GM19193 (cell line): ENCODE measurements around the gene OTOGL.

Experiments
- POLR2A ChIP-seq: IDR thresholded peaks from 4 replicates; pipeline ENCODE4 v1.6.1; 2011; ENCODE audit not compliant: insufficient read depth, insufficient read length; ENCODE audit errors: extremely low read depth

Gene OTOGL

DNA sequence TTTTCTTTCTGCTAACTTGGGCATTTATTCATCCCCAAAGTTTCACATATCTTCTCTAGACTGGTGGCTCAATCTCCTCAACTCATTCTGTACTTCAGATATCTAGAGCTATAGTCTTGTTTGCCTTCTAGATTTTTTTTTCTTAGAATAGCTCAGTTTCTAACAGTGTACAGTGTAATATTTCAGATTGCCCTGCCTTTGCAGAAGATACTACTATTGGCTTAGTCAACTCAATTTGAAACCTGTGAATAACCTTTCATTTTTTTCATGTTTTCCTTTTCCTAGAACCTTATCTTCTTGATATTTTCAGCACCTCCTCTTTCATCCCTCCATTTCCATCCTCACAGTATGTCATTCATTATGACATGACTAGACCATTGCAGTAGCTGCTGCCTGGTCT, 69.6 kb downstream of the OTOGL start:
- TF ChIP-seq POLR2A = no peak

DNA sequence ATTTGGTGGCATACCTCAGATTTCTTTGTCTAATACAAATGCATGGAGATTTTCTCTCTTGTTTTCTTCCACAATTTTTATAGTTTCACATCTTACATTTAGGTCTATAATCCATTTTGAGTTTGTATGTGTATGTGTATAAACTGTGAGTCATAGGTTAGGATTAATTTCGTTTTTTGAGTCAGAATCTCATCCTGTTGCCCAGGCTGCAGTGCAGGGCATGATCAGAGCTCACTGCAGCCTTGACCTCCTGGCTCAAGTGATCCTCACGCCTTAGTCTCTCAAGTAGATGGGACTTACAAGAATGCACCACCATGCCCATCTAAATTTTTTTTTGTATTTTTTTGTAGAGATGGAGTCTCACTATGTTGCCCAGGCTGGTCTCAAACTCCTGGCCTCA, 71.6 kb downstream of the OTOGL start:
- TF ChIP-seq POLR2A = no peak

DNA sequence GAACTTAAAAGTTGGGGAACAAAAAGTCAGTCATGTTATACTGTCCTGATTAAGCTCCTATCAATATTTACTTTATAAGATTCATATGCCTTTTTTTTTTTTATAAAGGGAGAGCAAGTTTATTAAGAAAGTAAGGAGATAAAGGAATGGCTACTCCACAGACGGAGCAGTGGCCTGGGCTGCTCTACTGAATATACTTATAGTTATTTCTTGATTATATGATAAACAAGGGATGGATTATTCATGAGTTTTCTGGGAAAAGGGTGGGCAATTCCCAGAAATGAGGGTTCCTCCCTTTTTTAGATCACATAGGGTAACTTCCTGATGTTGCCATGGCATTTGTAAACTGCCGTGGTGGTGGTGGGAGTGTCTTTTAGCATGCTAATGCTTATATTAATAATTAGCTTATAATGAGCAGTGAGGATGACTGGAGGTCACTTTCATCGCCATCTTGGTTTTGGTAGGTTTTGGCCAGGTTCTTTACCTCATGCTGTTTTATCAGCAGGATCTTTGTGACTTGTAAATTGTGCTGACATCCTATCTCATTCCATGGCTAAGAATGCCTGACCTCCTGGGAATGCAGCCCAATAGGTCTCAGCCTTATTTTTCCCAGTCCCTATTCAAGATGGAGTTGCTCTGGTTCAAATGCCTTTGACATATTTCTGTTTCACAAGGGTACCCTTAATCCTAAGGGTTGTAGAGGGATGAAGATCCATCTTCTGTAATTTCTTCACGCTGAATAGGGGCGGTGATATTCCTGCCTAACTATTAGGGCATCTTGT, 73.9 kb downstream of the OTOGL start:
- TF ChIP-seq POLR2A = no peak

DNA sequence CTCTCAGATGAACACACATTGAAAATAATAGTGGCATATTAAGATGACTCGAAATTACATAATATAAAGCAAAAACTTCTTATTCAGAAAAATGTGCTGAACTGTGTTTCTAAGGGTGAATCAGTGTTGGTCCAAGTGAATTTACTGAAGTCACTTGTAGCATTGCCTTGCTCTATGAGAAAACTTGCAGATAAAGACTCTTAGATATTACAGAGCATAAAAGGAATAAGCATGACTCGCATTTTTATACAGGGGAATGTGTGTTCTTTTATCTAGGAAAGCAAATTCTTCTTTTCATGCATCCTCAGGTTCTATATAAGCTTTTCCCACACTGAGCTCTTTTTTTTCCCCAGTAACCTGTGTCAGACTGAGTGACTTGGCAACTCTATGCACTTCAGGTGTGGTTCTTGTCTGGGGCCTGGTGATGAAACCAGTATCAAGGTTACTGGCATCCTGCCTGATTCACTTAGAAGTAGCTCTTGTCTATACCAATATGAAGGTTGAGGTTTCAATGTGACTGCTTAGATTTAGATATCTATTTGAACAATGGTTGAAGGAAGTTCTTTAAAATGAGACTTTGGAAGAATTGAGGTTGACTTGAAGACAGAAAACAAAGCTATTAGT, 76.1 kb downstream of the OTOGL start:
- no peak for TF ChIP-seq POLR2A

DNA sequence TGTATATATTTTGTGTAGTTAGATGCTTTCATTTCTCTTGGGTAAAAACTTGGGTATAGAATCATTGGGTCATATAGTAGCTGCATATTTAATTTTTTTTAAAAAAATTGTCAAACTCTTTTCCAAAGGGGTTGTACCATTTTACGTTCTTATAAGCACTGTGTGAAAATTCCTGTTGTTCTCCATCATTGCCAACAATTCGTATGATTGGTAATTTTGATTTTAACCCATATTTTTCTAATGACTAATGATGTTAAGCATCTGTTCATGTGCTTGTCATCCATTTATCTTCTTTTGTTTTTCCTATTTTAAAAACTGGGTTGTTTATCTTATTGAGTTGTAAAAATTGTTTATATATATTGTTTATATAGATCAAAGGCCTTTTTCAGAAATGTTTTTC, 77.4 kb downstream of the OTOGL start:
- TF ChIP-seq POLR2A = no peak

DNA sequence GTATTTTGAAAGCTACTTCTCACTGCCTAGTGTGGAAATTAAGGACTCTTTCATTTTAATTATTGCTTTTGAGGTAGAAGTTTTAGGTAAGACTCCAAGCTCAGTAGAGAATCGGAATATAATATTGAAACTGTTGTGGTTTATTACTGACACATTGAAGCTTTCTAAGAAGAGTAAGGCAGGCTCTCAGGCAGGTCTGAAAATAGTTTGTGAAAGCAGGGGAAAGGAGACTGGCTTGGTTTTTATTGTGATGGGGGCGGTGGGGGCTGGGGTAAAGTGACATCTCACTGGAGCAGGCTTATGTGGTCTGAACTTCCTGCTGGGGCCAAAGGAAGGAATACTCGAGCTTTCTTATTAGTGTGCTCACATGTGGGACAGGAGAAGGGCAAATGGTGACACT, 79.5 kb downstream of the OTOGL start:
- TF ChIP-seq POLR2A = no peak

DNA sequence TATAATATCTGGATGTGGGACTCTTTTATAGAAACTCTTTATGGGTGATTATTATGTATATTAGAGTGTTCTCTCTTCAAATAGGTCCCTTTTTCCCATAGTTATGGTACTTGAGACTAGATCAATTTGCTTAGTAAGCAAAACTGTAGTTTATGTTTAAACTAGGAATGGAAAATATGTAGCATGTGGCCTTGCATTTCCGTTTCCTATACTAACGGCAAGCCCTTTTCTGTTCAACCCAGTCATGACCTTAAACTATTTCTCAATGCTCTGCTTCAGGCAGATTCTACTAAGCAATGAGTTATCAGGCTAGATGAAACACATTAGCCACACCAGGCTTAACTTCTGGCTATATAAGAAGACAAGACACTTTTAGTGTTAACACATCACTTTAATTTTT, 84.6 kb downstream of the OTOGL start:
- TF ChIP-seq POLR2A = no peak

DNA sequence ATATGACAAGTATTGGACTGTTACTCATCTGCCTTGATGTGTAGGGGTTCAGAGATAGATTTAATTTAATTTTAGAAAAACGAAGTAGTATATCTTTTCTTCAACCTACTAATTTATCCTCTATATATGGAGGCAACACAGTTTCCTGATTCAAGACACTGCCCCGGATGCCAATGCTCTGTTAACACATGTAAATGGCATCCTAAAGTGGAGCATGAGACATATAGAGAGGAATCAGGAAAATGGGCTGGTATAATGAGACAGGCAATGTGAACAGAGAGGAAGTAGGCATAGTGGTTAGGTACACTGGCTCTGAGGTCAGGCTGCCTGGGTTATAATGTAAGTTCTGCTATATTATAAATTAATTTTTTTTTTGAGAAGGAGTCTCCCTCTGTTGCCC, 85.6 kb downstream of the OTOGL start:
- TF ChIP-seq POLR2A = no peak

DNA sequence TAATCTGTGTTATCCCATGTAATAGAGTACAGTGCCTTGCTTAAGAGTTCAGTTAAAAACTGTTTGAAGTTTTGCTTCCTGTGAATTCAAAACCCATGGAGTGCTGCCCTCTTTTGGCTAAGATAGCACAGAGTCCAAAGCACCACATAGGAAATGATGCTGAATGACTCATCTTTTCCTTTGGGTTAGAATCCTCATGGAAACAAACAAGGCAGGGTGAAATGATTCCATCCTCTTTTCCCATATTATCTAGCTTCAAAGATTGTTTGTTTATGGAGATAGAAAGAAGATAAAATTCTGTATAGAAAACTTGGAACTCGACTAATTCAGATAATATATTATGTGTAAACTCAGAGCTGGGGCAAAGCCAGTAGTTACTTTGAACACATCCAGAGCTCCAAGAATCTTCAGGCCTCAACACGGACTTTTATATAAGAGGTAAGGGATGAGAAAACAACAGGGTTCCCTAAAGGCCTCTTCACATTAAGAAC, 87.4 kb downstream of the OTOGL start:
- TF ChIP-seq POLR2A = no peak

DNA sequence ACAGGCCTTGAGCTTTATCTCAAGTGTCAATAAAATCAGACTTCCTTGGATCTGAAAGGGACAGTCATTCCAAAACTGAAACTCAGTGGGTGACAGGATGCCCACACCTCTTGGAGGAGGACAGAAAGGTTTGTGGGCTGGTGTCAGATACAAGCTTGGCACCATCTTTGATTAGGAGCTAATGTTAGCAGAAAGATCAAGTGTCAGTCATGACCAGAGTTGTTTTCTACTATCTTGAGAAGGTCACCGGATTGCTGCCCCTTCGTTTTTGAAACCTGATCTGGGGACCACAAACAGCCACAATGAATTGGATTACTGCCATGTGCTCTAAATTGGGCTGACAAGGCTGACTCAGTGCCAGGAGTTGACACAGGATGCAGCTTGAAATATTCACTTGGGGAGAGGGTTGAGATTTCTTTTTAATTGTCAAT, 88.3 kb downstream of the OTOGL start:
- TF ChIP-seq POLR2A = no peak

DNA sequence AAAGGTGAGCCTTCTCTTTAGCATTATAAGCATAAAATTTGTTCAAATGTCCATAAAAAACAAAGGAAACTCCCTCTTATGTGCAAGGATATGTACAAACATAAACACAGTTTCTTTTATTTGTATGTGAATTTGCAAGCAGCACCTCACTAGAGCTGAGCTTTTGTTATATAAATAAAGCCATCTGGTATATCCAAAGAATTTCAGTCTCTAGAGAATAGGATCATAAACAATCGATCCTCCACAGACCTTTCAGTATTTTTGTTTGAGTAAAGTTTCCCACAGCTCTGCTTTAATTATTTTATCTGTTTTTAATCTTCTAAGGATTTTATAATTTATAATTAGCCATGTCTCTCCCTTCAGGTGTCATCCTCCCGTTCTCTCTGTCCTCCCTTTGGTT, 89.2 kb downstream of the OTOGL start:
- TF ChIP-seq POLR2A = no peak

DNA sequence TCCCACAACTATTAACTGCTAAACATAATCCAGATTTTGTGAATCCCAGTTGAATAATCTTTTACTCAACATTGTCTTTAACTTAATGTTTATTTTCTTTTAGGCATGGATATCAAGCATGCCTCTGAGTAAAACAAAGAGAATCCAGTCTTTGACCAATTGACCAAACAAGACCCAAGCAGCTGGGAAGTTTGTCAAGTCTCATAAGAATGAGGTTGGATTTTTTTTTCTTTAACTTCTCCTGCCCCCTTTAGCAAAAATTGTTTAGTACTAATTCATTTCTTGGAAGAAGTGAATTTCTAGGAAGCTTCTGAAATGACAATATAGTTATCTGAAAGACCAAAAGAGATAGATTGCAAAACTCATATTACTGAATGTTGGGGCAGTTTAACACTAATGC, 89.9 kb downstream of the OTOGL start:
- no peak for TF ChIP-seq POLR2A

DNA sequence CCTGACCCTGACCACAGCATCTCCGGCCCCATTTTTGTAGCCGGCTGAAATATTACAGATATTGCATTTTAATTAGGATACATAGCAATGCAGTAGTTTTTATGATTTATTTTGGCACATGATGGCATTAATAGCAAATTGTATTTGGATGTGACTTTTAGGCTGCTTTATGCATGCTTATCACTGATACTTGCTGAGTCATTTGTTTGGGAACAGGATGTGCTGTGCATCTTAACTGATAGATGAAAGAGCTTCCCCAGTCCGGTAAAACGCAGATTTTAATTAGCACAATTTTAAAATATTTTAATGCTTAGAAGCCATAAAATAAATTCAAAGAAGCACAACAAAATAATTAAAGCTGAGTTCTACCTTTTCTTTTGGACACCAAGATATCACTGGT, 90.7 kb downstream of the OTOGL start:
- TF ChIP-seq POLR2A = no peak

DNA sequence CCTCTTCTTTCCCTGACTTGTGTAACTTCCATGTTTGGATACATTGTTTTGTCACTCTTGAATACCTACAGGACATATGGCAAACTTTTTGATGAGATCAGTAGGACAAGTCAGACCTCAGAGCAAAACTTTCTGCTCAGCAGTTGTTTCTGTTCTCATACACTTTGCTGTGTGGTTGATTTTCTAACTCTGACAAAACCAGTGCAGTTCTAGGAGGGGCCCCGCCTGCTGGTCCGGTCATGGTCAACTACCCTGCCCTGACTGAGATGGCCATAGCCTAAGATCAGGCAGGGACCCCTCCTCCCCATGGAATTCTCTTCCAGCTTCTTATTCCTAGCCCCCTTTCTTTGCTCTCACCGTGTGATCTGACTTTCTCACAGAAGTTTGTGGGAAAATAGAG, 92.8 kb downstream of the OTOGL start:
- no peak for TF ChIP-seq POLR2A

DNA sequence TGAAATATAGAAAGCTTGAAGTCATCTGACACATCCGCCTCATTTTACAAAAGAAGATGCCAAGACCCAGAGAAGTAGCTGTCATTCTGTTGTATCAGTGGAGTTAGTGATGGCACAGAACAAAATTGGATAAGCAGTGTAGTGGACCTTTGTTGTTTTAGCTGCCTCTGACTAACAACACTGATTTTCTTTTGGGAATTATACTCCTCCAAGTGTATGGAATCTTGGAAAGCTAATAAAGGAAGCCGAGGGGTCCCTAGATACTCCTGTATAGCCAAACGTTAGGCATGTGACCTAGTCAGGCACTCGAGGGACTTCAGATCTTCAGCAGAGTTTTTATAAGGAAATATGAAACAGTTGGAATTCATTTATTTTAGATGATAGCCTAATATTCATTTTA, 94.5 kb downstream of the OTOGL start:
- no peak for TF ChIP-seq POLR2A

DNA sequence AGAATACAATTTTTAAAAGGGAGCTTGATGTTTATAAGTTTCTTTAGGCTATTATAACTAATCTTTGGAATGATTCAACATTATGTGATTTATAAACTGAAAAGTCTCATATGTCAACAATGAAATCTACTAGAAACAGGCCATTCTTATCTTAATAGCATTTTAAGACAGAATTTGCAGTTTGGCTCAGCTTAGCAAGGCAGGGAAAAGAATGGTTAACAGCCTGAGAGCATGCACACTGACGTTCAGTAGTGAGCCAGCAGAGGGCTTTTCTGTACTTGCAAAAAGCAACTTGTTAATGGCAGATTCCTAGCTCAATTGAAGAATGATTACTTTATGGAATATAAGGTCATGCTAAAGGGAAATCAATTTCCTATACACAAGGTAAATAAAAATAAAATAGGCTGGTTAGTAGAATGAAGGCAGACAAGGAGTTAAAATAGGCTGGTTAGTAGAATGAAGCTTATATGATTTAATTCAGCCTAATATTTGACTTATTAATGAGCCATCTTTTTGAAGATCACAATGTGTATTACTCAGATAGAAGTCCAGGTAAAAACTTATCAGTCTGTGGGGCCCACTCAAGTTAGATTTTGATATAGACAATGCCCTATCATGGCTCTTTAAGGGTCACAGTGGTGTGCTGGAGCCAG, 95.9 kb downstream of the OTOGL start:
- TF ChIP-seq POLR2A = no peak
